Activated T-cell treated with anti-CD3 and anti-CD28 coated beads, Interleukin-2, amount 50 U/mL, for 48 hours (primary cell): ENCODE data around the gene SATB1.
A peak's percentile ranks its signal among the peaks of the same experiment; 100 is the strongest.
"Not testable (repeated sequence)": the region's sequence is repeated elsewhere in the genome, so short reads cannot be mapped to it uniquely, and the experiment has no call there.

Experiments
- DNase-seq, 2 experiments: peaks; one replicate each; pipeline ENCODE4 v3.0.0-alpha.2; 2020

Gene SATB1

GRCh38 chr3:18424729-18425640 lies at the start of gene SATB1:
SATB1 (minus strand) TSS chr3:18425339; CDS start chr3:18420967, 4,372 bp downstream.
- peak; percentile 73 for DNase-seq

- no peak for DNase-seq
Observed at GRCh38 chr3:18474202-18474601, 49.1 kb upstream of the SATB1 start.

- DNase-seq = no peak
Observed at GRCh38 chr3:18469775-18470174, 44.6 kb upstream of the SATB1 start.

GRCh38 chr3:18466136-18466535 lies 41.0 kb upstream of the SATB1 start:
- DNase-seq = no peak

GRCh38 chr3:18454766-18455165 lies 29.6 kb upstream of the SATB1 start:
- DNase-seq = no peak

GRCh38 chr3:18449618-18450017 lies 24.5 kb upstream of the SATB1 start:
- not testable (repeated sequence) for DNase-seq

GRCh38 chr3:18447720-18448119 lies 22.6 kb upstream of the SATB1 start:
- no peak for DNase-seq

- DNase-seq = no peak
Observed at GRCh38 chr3:18446149-18446825, 21.1 kb upstream of the SATB1 start.

GRCh38 chr3:18445401-18446148 lies 20.4 kb upstream of the SATB1 start:
- peak; percentile 83 to 85 for DNase-seq

GRCh38 chr3:18444595-18445400 lies 19.7 kb upstream of the SATB1 start:
- DNase-seq = peak; percentile 83 to 84

- peak; percentile 71 to 73 for DNase-seq
Observed at GRCh38 chr3:18443665-18444594, 18.8 kb upstream of the SATB1 start.

GRCh38 chr3:18442756-18443664 lies 17.9 kb upstream of the SATB1 start:
- no peak for DNase-seq

- DNase-seq = no peak
Observed at GRCh38 chr3:18441551-18441950, 16.4 kb upstream of the SATB1 start.

- DNase-seq = no peak
Observed at GRCh38 chr3:18440066-18440722, 15.1 kb upstream of the SATB1 start.

GRCh38 chr3:18439281-18439680 lies 14.1 kb upstream of the SATB1 start:
- no peak for DNase-seq

GRCh38 chr3:18438586-18438985 lies 13.4 kb upstream of the SATB1 start:
- peak; percentile 74 to 78 for DNase-seq

GRCh38 chr3:18436213-18436612 lies 11.1 kb upstream of the SATB1 start:
- DNase-seq = no peak

- no peak for DNase-seq
Observed at GRCh38 chr3:18434711-18435110, 9.6 kb upstream of the SATB1 start.

GRCh38 chr3:18432752-18433151 lies 7.6 kb upstream of the SATB1 start:
- DNase-seq = no peak

- no peak for DNase-seq
Observed at GRCh38 chr3:18431266-18431665, 6.1 kb upstream of the SATB1 start.
